ENCODE data around the gene EXOSC7.

EXOSC7 gene

DNA sequence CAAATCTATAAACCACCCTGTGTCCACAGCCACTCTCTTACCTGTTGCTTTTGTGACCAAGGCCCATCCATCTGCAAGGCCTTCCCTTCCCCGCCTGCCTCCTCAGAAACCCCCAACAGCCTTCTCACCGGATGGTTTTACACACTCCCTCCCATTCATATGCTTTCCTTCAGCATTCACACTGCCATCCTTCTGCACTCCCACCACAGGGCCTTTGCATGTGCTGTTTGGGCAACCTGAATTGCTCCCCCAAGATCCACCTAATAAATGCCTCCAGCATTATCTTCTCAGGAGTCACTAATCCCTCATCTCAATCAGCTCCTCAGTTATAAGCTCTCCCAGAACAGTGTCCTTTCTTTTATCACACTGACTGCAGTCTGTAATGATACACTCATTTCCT lies 56.1 kb downstream of the EXOSC7 start:
- TF ChIP-seq, protein P1, sequence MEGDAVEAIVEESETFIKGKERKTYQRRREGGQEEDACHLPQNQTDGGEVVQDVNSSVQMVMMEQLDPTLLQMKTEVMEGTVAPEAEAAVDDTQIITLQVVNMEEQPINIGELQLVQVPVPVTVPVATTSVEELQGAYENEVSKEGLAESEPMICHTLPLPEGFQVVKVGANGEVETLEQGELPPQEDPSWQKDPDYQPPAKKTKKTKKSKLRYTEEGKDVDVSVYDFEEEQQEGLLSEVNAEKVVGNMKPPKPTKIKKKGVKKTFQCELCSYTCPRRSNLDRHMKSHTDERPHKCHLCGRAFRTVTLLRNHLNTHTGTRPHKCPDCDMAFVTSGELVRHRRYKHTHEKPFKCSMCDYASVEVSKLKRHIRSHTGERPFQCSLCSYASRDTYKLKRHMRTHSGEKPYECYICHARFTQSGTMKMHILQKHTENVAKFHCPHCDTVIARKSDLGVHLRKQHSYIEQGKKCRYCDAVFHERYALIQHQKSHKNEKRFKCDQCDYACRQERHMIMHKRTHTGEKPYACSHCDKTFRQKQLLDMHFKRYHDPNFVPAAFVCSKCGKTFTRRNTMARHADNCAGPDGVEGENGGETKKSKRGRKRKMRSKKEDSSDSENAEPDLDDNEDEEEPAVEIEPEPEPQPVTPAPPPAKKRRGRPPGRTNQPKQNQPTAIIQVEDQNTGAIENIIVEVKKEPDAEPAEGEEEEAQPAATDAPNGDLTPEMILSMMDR (IDR thresholded peaks at IDR 0.05; ENCODE audit: insufficient read depth, low read length, missing control alignments) = no peak
- DNase-seq (ENCODE audit: low read depth, low spot score) = no peak
- ChIA-PET POLR2A (no interaction called here), CTCF (interaction anchor here (1.1 to 18.9 kb wide), 3 partner anchors 9 to 475 kb away, joined by 3 to 621 read pairs (median 380); no protein-coding TSS in a partner anchor)
- H3K4me3 ChIP-seq (ENCODE audit: low read depth, low read length) = no peak overlapping the region

DNA sequence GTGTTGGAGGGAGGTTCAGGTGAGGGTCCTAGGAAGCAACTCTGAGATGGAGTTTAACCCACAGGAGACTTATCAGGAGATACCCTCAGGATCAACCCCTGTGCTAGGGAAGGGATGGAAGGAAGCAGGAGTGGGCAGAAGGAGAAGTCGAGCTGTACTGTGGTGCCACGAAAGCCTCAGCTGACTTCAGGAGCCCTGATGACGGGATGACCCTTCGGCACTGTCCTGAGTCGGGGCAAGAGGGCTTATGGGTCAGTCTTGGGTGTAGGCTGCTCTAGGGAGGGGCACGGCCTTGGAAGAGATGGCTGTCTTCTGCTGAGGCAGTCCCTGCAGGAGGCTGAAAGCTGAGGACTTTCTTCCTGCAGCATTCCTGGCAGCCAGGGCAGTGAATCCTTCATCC lies 57.7 kb downstream of the EXOSC7 start:
- no peak overlapping the region for H3K4me3 ChIP-seq (ENCODE audit: low read depth, low read length)
- TF ChIP-seq, protein P1 (IDR thresholded peaks at IDR 0.05; ENCODE audit: insufficient read depth, low read length, missing control alignments) = no peak
- ChIA-PET CTCF (interaction anchor here (0.6 to 18.9 kb wide), 9 partner anchors 10 to 677 kb away, joined by 3 to 621 read pairs (median 5); no protein-coding TSS in a partner anchor), POLR2A (no interaction called here)
- no peak for DNase-seq (ENCODE audit: low read depth, low spot score)

DNA sequence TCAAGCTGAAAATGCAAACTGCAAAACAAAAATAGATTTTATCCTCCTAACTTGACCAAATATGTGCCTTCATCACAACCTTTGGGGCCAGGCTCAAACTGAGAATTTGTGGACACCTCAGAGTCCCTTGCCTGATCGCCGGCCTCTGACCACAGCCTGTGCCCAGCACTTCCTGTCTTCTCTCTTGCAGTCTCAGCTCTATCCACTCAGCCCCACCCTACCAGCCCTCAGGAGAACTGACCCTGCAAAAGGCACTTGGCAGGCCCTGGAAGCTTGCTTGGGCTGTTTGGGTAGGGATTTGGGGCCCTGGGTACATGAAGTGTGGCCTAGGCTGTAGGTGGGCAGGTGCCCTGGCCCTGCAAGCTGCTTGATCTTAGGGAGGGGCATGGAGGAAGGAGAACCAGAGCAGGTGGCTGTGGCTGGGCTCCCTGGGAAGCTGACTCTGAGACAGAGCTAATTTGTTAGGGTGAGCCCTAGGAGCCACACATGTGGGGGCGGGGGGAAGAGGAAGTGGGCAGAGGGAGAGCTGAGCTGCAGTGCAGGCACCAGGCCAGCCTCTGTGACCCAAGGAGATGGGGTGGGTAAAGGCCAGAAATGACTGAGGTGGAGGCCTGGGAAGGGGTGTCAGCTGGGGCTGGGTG lies 58.7 kb downstream of the EXOSC7 start:
- POLR2A ChIA-PET = no interaction called here
- H3K4me3 ChIP-seq (ENCODE audit: low read depth, low read length) = no peak overlapping the region
- TF ChIP-seq, protein P1 (IDR thresholded peaks at IDR 0.05; ENCODE audit: insufficient read depth, low read length, missing control alignments) = no peak
- DNase-seq (ENCODE audit: low read depth, low spot score) = no peak
- CTCF ChIA-PET = interaction anchor here (1.2 to 18.9 kb wide), 7 partner anchors 9 to 501 kb away, joined by 3 to 621 read pairs (median 20); no protein-coding TSS in a partner anchor

DNA sequence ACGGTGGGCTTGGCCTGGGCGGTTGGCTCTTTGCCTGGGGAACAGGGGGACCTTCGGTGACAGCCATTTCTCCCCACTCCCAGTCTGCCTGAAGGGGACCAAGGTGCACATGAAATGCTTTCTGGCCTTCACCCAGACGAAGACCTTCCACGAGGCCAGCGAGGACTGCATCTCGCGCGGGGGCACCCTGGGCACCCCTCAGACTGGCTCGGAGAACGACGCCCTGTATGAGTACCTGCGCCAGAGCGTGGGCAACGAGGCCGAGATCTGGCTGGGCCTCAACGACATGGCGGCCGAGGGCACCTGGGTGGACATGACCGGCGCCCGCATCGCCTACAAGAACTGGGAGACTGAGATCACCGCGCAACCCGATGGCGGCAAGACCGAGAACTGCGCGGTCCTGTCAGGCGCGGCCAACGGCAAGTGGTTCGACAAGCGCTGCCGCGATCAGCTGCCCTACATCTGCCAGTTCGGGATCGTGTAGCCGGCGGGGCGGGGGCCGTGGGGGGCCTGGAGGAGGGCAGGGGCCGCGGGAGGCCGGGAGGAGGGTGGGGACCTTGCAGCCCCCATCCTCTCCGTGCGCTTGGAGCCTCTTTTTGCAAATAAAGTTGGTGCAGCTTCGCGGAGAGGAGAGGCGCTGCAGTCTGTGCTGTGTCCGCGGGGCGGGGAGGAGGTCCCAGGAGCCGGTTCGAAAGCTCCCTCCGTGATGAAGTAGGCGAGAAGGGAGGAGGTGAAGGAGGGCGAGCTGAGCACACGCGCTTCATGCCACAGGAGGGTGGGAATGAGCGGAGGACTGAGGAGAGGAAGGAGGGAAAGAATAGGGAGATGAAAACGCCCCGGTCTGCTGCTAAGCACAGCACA lies 59.6 kb downstream of the EXOSC7 start:
- POLR2A ChIA-PET = no interaction called here

DNA sequence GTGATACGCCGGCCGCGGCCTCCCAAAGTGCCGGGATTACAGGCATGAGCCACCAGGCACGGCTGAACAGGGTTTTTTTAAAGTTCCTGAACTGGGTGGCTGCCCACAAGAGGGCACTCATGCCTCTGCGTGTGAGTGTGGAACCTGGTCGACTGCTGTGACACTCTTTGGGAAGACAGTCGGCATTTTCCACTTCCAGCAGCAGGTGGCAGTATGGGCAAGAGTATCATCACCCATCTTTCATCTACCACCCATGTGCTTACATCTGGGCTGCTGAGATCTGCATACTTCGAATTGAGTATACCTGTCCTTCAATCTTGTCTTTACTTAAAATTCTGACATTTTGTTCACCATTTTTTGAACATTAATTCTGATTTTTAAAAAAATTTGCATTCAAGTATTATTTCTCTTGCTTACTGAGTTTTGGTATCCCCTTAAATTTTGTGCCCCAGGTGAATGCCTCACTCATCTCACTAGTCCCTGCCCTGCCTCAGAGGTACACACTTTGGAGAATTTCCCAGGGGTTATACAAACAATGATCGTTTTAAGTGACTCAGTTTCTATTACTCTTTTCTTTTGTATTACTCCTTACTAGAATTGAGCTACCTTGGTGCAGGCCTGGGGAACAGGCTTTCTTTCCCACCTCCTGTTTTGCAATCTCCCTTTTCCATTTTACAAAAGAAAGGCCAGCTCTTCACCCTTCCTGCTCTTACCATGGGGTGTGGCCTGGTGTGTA lies 61.8 kb downstream of the EXOSC7 start:
- DNase-seq (ENCODE audit: low read depth, low spot score) = peak; percentile 63
- ChIA-PET CTCF (interaction anchor here (0.6 to 18.9 kb wide), 63 partner anchors 9 to 870 kb away, joined by 3 to 621 read pairs (median 3); partner anchors contain the start of genes EXOSC7 and TMEM158), POLR2A (no interaction called here)
- TF ChIP-seq, protein P1 (IDR thresholded peaks at IDR 0.05; ENCODE audit: insufficient read depth, low read length, missing control alignments) = peak; percentile 88
- no peak overlapping the region for H3K4me3 ChIP-seq (ENCODE audit: low read depth, low read length)

More for the DNA sequence above, 59.6 kb downstream of the EXOSC7 start:
- TF ChIP-seq, protein P1 (IDR thresholded peaks at IDR 0.05; ENCODE audit: insufficient read depth, low read length, missing control alignments) = no peak
- peak overlapping the region; percentile 43 for H3K4me3 ChIP-seq (ENCODE audit: low read depth, low read length)
- CTCF ChIA-PET = interaction anchor here (0.8 to 18.9 kb wide), 27 partner anchors 8 to 894 kb away, joined by 3 to 621 read pairs (median 4); partner anchors contain the start of genes EXOSC7 and TMEM158
- DNase-seq (ENCODE audit: low read depth, low spot score) = no peak

All from AG04449 (cell line).